Dendritic cell treated with granulocyte-macrophage colony-stimulating factor and Interleukin-4, amounts not matched to agents 40 ng/mL and 50 ng/mL, for 4 days (primary cell): ENCODE measurements around the gene DACT1.

Experiments used
- H3K27ac Mint-ChIP-seq: one replicate; pipeline ENCODE4 v1.8.0; 2022; ENCODE audit warnings: mild to moderate bottlenecking, mixed read lengths
- H3K27me3 Mint-ChIP-seq: one replicate; pipeline ENCODE4 v1.8.0; 2022; ENCODE audit warnings: mild to moderate bottlenecking, mixed read lengths
- H3K36me3 Mint-ChIP-seq: one replicate; pipeline ENCODE4 v1.8.0; 2022; ENCODE audit warnings: low read depth, mixed read lengths
- H3K4me1 Mint-ChIP-seq: one replicate; pipeline ENCODE4 v1.8.0; 2022; ENCODE audit warnings: low read depth, mixed read lengths
- H3K4me3 Mint-ChIP-seq: one replicate; pipeline ENCODE4 v1.8.0; 2022; ENCODE audit warnings: mild to moderate bottlenecking, moderate library complexity, mixed read lengths
- H3K9me3 Mint-ChIP-seq: one replicate; pipeline ENCODE4 v1.8.0; 2022; ENCODE audit warnings: mixed read lengths
- intact Hi-C: fragments of 100-400 bp; cut with micrococcal nuclease; formaldehyde crosslinking; loops from one replicate; pipeline ENCODE4 v1.15.0; 2022

DACT1 gene

GRCh38 chr14:58693048-58693447 lies 55.3 kb downstream of the DACT1 start:
- H3K4me1 Mint-ChIP-seq = no peaks in the 10 kb centered on the region
- H3K9me3 Mint-ChIP-seq = peaks cover 9% of the 10 kb centered on the region
- no peak overlapping the region for H3K27ac Mint-ChIP-seq
- intact Hi-C loops = no loop called here
- no peak overlapping the region for H3K4me3 Mint-ChIP-seq
- H3K36me3 Mint-ChIP-seq = no peaks in the 10 kb centered on the region
- H3K27me3 Mint-ChIP-seq = no peaks in the 10 kb centered on the region

- H3K9me3 Mint-ChIP-seq = peaks cover 9% of the 10 kb centered on the region
- no peaks in the 10 kb centered on the region for H3K36me3 Mint-ChIP-seq
- H3K27me3 Mint-ChIP-seq = no peaks in the 10 kb centered on the region
- H3K4me3 Mint-ChIP-seq = no peak overlapping the region
- no peak overlapping the region for H3K27ac Mint-ChIP-seq
- intact Hi-C loops = no loop called here
- H3K4me1 Mint-ChIP-seq = no peaks in the 10 kb centered on the region
Measured at GRCh38 chr14:58695514-58695913, 57.8 kb downstream of the DACT1 start.

GRCh38 chr14:58697266-58697929 lies 59.6 kb downstream of the DACT1 start:
- H3K36me3 Mint-ChIP-seq = no peaks in the 10 kb centered on the region
- no peaks in the 10 kb centered on the region for H3K4me1 Mint-ChIP-seq
- H3K4me3 Mint-ChIP-seq = no peak overlapping the region
- H3K27ac Mint-ChIP-seq = no peak overlapping the region
- intact Hi-C loops = no loop called here
- H3K9me3 Mint-ChIP-seq = peaks cover 9% of the 10 kb centered on the region
- no peaks in the 10 kb centered on the region for H3K27me3 Mint-ChIP-seq
